ENCODE data around the gene CRACR2B. TPM values are rescaled to one million over a fixed set of nuclear protein-coding genes. Genes with fewer than 3 reads are reported as not detected.
A peak's percentile ranks its signal among the peaks of the same experiment; 100 is the strongest.

Gene CRACR2B
- total and polyA plus RNA-seq, 2 donors from 2014 or later, result 16.5 to 22.6 TPM

DNA sequence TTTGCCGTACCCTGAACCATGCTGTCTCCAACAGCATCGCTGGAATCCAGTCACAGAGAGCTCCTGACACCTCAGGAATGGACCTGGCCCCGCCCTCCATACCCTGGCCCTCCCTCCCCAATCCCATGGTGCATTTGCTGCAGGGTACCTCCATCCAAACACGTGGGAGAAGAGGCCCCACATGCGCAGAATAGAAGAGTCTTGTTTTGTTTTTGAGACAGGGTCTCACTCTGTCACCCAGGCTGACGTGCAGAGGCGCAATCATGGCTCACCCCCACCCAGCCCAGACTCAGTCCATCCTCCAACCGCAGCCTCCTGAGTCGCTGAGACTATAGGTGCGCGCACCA, 11.3 kb upstream of the CRACR2B start:
- H3K4me1 ChIP-seq (ENCODE audit: control insufficient read depth in 2 of 3, insufficient read depth in 2 of 3, low read depth in 1 of 3, low read length in 3 of 3), result peaks cover 0 to 20% (median 15%) of the 10 kb centered on the region in 3 donors
- no peaks in the 10 kb centered on the region for H3K27me3 ChIP-seq (ENCODE audit: control insufficient read depth, insufficient read depth, low read length)
- H3K36me3 ChIP-seq (ENCODE audit: control insufficient read depth in 2 of 3, insufficient read depth in 3 of 3, low read length in 3 of 3), result peaks cover 6 to 14% (median 10%) of the 10 kb centered on the region in 3 donors
- intact Hi-C loops (cut with DNase I), result no loop called here
- H3K9ac ChIP-seq (ENCODE audit: low read length in 3 of 3), result no peak overlapping the region
- no peak overlapping the region for H3K27ac ChIP-seq (ENCODE audit: low read depth in 2 of 2, low read length in 2 of 2)
- DNase-seq (no peak), FAIRE-seq (no peak)
- no peaks in the 10 kb centered on the region for H3K9me3 ChIP-seq (ENCODE audit: control insufficient read depth in 2 of 3, insufficient read depth in 1 of 3, low read length in 3 of 3)
- TF ChIP-seq, protein P1, sequence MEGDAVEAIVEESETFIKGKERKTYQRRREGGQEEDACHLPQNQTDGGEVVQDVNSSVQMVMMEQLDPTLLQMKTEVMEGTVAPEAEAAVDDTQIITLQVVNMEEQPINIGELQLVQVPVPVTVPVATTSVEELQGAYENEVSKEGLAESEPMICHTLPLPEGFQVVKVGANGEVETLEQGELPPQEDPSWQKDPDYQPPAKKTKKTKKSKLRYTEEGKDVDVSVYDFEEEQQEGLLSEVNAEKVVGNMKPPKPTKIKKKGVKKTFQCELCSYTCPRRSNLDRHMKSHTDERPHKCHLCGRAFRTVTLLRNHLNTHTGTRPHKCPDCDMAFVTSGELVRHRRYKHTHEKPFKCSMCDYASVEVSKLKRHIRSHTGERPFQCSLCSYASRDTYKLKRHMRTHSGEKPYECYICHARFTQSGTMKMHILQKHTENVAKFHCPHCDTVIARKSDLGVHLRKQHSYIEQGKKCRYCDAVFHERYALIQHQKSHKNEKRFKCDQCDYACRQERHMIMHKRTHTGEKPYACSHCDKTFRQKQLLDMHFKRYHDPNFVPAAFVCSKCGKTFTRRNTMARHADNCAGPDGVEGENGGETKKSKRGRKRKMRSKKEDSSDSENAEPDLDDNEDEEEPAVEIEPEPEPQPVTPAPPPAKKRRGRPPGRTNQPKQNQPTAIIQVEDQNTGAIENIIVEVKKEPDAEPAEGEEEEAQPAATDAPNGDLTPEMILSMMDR (IDR thresholded peaks at IDR 0.05; ENCODE audit: borderline replicate concordance, extremely low read depth, insufficient read depth), result no peak
- H3K4me3 ChIP-seq (ENCODE audit: low read length in 3 of 3), result no peak overlapping the region

DNA sequence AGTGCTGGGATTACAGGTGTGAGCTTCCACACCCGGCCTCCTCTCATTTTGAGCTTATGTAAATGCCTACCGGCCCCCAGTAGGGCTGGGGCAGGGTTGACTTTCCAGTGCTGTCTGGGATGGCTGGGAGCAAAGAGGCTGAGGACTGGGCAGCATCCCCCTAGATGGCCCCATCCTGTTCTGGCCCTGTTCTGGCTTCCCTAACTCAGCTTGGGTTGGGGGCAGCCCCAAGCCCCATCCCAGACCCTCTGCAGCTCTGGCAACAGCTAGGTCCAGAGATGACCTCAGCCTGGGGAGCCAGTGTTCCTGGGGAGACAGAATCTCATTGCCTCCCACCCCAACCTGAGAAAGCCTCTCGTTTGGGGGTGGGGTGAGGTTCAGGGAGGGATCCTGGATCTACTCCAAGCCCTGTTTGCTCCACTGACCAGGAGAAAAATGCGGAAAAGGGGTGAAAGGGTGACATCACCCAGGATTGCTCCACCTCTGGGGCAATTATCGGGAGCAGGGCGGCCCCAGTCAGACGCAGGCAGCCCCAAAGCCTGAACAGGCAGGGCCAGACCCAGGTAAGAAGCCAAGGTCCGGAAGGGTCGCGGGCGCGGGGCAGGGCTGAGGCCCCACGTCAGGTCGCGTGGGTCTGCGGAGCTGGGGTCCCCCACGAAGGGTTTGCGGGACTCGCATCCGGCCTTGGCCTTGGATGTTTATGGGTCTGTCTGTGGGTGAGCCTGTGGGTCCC, 9.2 kb upstream of the CRACR2B start, which contains the start of gene PNPLA2:
TSS of gene PNPLA2 (plus strand) at position 519 of the 733 bp plus-strand sequence. CDS start 805 bp downstream, outside the sequence.
- no peaks in the 10 kb centered on the region for H3K27me3 ChIP-seq (ENCODE audit: control insufficient read depth, insufficient read depth, low read length)
- peak within 1 kb of the TSS; percentile 33 to 84 (median 52) for H3K4me3 ChIP-seq (ENCODE audit: low read length in 3 of 3)
- TF ChIP-seq, protein P1 (IDR thresholded peaks at IDR 0.05; ENCODE audit: borderline replicate concordance, extremely low read depth, insufficient read depth), result no peak
- H3K36me3 ChIP-seq (ENCODE audit: control insufficient read depth in 2 of 3, insufficient read depth in 3 of 3, low read length in 3 of 3), result peaks cover 0 to 4% (median 0%) of the 10 kb centered on the region in 3 donors
- H3K27ac ChIP-seq (ENCODE audit: low read depth in 2 of 2, low read length in 2 of 2), result peak within 1 kb of the TSS; percentile 91 to 92
- intact Hi-C loops (cut with DNase I), result no loop called here
- DNase-seq, result peak in 3 of 5 donors; percentile 69 to 92 (median 71)
- H3K4me1 ChIP-seq (ENCODE audit: control insufficient read depth in 2 of 3, insufficient read depth in 2 of 3, low read depth in 1 of 3, low read length in 3 of 3), result peaks cover 0 to 26% (median 22%) of the 10 kb centered on the region in 3 donors
- H3K9me3 ChIP-seq (ENCODE audit: control insufficient read depth in 2 of 3, insufficient read depth in 1 of 3, low read length in 3 of 3), result no peaks in the 10 kb centered on the region
- FAIRE-seq, result no peak
- H3K9ac ChIP-seq (ENCODE audit: low read length in 3 of 3), result peak within 1 kb of the TSS in 2 of 3 donors; percentile 29 to 82

DNA sequence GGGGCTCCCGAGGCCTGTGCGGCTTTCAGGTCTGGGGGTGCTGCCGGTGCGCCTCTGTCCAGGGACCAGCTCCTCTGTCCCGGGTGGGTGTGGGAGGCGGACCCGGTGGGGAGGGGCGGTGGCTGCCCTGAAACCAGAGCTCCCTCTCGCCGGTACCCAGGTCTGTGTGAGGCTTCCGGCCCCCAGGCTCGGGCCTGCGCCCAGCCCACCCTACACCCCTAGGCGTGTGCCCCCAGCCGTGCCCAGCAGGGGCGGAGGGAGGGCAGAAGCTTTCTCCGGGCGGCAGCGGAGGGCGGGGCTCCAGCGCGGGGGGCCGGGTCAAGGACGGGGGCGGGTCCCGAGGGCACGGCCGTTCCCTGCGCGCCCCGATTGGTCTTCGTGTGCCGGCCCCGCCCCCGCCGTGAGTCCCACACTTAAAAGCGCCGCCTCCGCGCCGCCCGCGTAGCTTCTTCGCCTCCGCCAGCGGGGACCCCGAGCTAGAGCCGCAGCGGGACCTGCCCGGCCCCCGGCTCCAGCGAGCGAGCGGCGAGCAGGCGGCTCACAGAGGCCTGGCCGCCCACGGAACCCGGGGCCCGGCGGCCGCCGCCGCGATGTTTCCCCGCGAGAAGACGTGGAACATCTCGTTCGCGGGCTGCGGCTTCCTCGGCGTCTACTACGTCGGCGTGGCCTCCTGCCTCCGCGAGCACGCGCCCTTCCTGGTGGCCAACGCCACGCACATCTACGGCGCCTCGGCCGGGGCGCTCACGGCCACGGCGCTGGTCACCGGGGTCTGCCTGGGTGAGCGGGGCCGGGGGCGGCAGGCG, 8.4 kb upstream of the CRACR2B start:
- peak; percentile 91 to 98 (median 95) for DNase-seq
- Histone ChIP-seq H3K9ac (ENCODE audit: low read length in 3 of 3) (peak overlapping the region in 2 of 3 donors; percentile 29 to 82), H3K4me1 (ENCODE audit: control insufficient read depth in 2 of 3, insufficient read depth in 2 of 3, low read depth in 1 of 3, low read length in 3 of 3) (peaks cover 0 to 26% (median 22%) of the 10 kb centered on the region in 3 donors), H3K9me3 (ENCODE audit: control insufficient read depth in 2 of 3, insufficient read depth in 1 of 3, low read length in 3 of 3) (no peaks in the 10 kb centered on the region), H3K4me3 (ENCODE audit: low read length in 3 of 3) (peak overlapping the region; percentile 33 to 84 (median 52)), H3K27ac (ENCODE audit: low read depth in 2 of 2, low read length in 2 of 2) (peak overlapping the region; percentile 91 to 92), H3K36me3 (ENCODE audit: control insufficient read depth in 2 of 3, insufficient read depth in 3 of 3, low read length in 3 of 3) (peaks cover 0 to 4% (median 0%) of the 10 kb centered on the region in 3 donors), H3K27me3 (ENCODE audit: control insufficient read depth, insufficient read depth, low read length) (no peaks in the 10 kb centered on the region)
- FAIRE-seq, result no peak
- TF ChIP-seq, protein P1 (IDR thresholded peaks at IDR 0.05; ENCODE audit: borderline replicate concordance, extremely low read depth, insufficient read depth), result no peak
- intact Hi-C loops (cut with DNase I), result no loop called here

Measured in kidney (tissue), 14 donors.